GM23338 (cell line): ENCODE measurements around the gene TM7SF2. TPM values are rescaled to one million over a fixed set of nuclear protein-coding genes. Genes with fewer than 3 reads are reported as not detected.

Experiments used
- ATAC-seq: fragments of 200-7000 bp; cut with Tn5 transposase; 3 replicates; pipeline ENCODE4 v1.9.1; 2020
- DNase-seq: peaks from one replicate; pipeline ENCODE4 v3.0.0-alpha.2; 2015; ENCODE audit warnings: low spot score
- H2AFZ ChIP-seq: fragments of 200-600 bp; sonication (generic); 2 replicates; pipeline ENCODE4 v1.8.0; 2016; ENCODE audit warnings: antibody characterized with exemption, mild to moderate bottlenecking, moderate library complexity
- H3F3A ChIP-seq: fragments of 200-600 bp; sonication (generic); replicated peaks from 2 replicates; pipeline ENCODE4 v1.8.0; 2017; ENCODE audit warnings: antibody characterized with exemption, mixed run types, low read depth
- H3K27ac ChIP-seq: fragments of 200-600 bp; sonication (generic); 2 replicates; pipeline ENCODE4 v1.6.1; 2016; ENCODE audit warnings: low read depth
- H3K27me3 ChIP-seq: fragments of 200-600 bp; sonication (generic); 2 replicates; pipeline ENCODE4 v1.8.0; 2016; ENCODE audit warnings: mild to moderate bottlenecking, mixed run types, moderate library complexity; ENCODE audit not compliant: insufficient read depth
- H3K36me3 ChIP-seq: fragments of 200-600 bp; sonication (generic); 2 replicates; pipeline ENCODE4 v1.8.0; 2016; ENCODE audit warnings: mild to moderate bottlenecking; ENCODE audit not compliant: insufficient read depth
- H3K4me1 ChIP-seq: fragments of 200-600 bp; sonication (generic); 2 replicates; pipeline ENCODE4 v1.8.0; 2016; ENCODE audit warnings: mild to moderate bottlenecking, moderate library complexity; ENCODE audit not compliant: insufficient read depth
- H3K4me2 ChIP-seq: fragments of 200-600 bp; sonication (generic); 2 replicates; pipeline ENCODE4 v1.7.1; 2017; ENCODE audit warnings: mixed run types
- H3K4me3 ChIP-seq: fragments of 200-600 bp; sonication (generic); 2 replicates; pipeline ENCODE4 v1.6.1; 2016; ENCODE audit warnings: mixed run types
- H3K79me2 ChIP-seq: fragments of 200-600 bp; sonication (generic); replicated peaks from 2 replicates; pipeline ENCODE4 v1.8.0; 2017; ENCODE audit warnings: mild to moderate bottlenecking; ENCODE audit not compliant: insufficient read depth
- H3K9me2 ChIP-seq: fragments of 200-600 bp; sonication (generic); 2 replicates; pipeline ENCODE4 v1.8.0; 2017; ENCODE audit not compliant: insufficient read depth
- H4K20me1 ChIP-seq: fragments of 200-600 bp; sonication (generic); replicated peaks from 2 replicates; pipeline ENCODE4 v1.8.0; 2017; ENCODE audit warnings: mild to moderate bottlenecking; ENCODE audit not compliant: insufficient read depth
- H3K27ac Mint-ChIP-seq: 2 replicates; pipeline ENCODE4 v1.8.0; 2020; ENCODE audit warnings: inconsistent platforms, mild to moderate bottlenecking, moderate library complexity, mixed read lengths
- H3K27me3 Mint-ChIP-seq: 3 replicates; pipeline ENCODE4 v1.8.0; 2022; ENCODE audit warnings: low read depth, mild to moderate bottlenecking, moderate library complexity, mixed read lengths, inconsistent platforms; ENCODE audit not compliant: insufficient read depth, poor library complexity
- H3K36me3 Mint-ChIP-seq: 3 replicates; pipeline ENCODE4 v1.8.0; 2021; ENCODE audit warnings: low read depth, mild to moderate bottlenecking, inconsistent platforms, moderate library complexity, mixed read lengths
- H3K4me1 Mint-ChIP-seq: 3 replicates; pipeline ENCODE4 v1.8.0; 2020; ENCODE audit warnings: mild to moderate bottlenecking, inconsistent platforms, mixed read lengths
- H3K4me3 Mint-ChIP-seq: 3 replicates; pipeline ENCODE4 v1.8.0; 2021; ENCODE audit warnings: moderate library complexity, mild to moderate bottlenecking, inconsistent platforms, mixed read lengths
- H3K9me3 Mint-ChIP-seq: 3 replicates; pipeline ENCODE4 v1.8.0; 2020; ENCODE audit warnings: moderate library complexity, mild to moderate bottlenecking, inconsistent platforms, mixed read lengths
- EZH2 ChIP-seq: fragments of 200-600 bp; sonication (generic); IDR thresholded peaks from one replicate; pipeline ENCODE4 v1.8.0; 2017; ENCODE audit warnings: antibody characterized with exemption, mild to moderate bottlenecking, low read depth; ENCODE audit not compliant: unreplicated experiment
- EZH2phosphoT487 ChIP-seq: fragments of 200-600 bp; sonication (generic); IDR thresholded peaks from one replicate; pipeline ENCODE4 v1.8.1; 2018; ENCODE audit warnings: antibody characterized with exemption; ENCODE audit not compliant: unreplicated experiment
- NANOG ChIP-seq: IDR thresholded peaks from 2 replicates; pipeline ENCODE4 v1.6.1; 2016; ENCODE audit warnings: antibody characterized with exemption, borderline replicate concordance
- POLR2AphosphoS5 ChIP-seq: IDR thresholded peaks from 2 replicates; pipeline ENCODE4 v1.6.1; 2016; ENCODE audit warnings: antibody characterized with exemption, low read depth
- STAT1 ChIP-seq: IDR thresholded peaks from one replicate; pipeline ENCODE4 v1.6.1; 2016; ENCODE audit warnings: antibody characterized with exemption; ENCODE audit not compliant: unreplicated experiment
- ZNF114 ChIP-seq: fragments of 250-450 bp; sonication (Bioruptor Pico); IDR thresholded peaks from 2 replicates; pipeline ENCODE4 v1.5.0; 2020; ENCODE audit warnings: mild to moderate bottlenecking, moderate library complexity
- polyA plus RNA-seq: library from polyadenylated mRNA; unstranded; fragments of >200 nt; fragmentation: Nextera tagmentation; extraction: Ambion mirVana; gene quantifications from 2 replicates; pipeline ENCODE4 v1.2.1, GENCODE V29; 2016
- total RNA-seq: library from RNA; depleted of rRNA; stranded (reverse); fragments of >200 nt; shearing (Covaris generic); gene quantifications from 2 replicates; pipeline ENCODE4 v1.2.3, GENCODE V29; 2014
- TF ChIP-seq, protein P1 (sequence below): IDR thresholded peaks from one replicate; pipeline ENCODE4 v1.6.1; 2018; ENCODE audit warnings: antibody characterized with exemption; ENCODE audit not compliant: unreplicated experiment

The TM7SF2 gene
- total and polyA plus RNA-seq, 2 experiments from 2014 or later: 43.5 to 82.3 TPM

DNA sequence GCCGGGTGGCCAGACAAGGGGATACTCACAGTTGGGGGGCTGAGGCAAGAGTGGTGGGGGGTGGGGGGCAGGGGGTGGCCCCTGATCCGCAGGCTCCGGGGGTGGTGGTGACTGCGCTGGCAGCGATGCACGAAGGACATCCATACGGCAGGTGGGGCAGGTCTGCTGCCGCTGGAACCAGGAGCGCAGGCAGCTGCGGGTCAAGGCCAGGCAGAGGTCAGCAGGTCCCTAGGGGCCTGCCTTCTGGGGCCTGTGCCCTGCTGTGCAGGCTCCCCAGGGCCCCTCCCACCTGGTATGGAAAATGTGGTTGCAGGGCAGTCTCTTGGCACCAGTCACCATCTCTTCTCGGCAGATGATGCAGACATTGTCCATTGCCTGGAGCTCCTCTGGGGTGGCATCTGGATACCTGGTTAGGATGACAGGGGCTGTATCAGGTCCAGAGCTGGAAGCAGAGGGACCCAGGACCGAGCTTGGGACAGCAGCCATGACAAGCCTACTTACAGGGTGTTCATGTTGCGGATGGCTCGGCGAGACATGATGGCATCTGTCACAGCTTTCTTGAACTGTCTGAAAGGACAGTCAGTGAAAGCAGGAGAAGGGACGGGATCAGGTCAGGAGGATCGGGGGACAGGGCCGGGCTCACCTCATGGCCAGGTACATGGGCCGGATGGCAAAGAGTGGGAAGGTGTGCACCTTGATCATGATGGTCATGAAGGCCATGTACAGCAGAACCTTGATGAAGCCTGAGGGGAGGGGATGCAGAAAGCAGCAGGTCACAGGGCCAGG, 19.2 kb downstream of the TM7SF2 start (continued):
- no peak for TF ChIP-seq NANOG
- TF ChIP-seq EZH2phosphoT487: no peak
- TF ChIP-seq STAT1: no peak
- no peak for TF ChIP-seq POLR2AphosphoS5
- no peak for TF ChIP-seq ZNF114 (CRISPR knock-in tag)
- no peak for TF ChIP-seq EZH2
- TF ChIP-seq, protein P1, sequence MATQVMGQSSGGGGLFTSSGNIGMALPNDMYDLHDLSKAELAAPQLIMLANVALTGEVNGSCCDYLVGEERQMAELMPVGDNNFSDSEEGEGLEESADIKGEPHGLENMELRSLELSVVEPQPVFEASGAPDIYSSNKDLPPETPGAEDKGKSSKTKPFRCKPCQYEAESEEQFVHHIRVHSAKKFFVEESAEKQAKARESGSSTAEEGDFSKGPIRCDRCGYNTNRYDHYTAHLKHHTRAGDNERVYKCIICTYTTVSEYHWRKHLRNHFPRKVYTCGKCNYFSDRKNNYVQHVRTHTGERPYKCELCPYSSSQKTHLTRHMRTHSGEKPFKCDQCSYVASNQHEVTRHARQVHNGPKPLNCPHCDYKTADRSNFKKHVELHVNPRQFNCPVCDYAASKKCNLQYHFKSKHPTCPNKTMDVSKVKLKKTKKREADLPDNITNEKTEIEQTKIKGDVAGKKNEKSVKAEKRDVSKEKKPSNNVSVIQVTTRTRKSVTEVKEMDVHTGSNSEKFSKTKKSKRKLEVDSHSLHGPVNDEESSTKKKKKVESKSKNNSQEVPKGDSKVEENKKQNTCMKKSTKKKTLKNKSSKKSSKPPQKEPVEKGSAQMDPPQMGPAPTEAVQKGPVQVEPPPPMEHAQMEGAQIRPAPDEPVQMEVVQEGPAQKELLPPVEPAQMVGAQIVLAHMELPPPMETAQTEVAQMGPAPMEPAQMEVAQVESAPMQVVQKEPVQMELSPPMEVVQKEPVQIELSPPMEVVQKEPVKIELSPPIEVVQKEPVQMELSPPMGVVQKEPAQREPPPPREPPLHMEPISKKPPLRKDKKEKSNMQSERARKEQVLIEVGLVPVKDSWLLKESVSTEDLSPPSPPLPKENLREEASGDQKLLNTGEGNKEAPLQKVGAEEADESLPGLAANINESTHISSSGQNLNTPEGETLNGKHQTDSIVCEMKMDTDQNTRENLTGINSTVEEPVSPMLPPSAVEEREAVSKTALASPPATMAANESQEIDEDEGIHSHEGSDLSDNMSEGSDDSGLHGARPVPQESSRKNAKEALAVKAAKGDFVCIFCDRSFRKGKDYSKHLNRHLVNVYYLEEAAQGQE: no peak

DNA sequence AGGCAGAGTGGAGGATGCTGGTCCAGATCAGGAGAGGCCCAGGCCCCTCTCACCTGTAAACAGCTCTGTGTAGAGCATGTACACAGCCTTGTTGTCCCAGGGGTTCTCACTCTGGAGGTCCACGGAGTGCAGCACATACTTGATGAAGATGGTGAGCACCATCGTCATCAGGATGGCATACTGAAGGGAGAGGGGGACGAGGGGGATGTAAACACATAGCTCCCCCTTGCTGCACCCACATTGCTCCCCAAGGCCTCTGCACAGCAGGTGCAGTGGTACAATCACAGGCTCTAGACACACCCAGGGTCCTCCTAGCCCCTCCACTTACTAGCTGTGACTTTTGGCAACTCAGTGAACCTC, 19.7 kb downstream of the TM7SF2 start:
- ATAC-seq: no peak
- Histone ChIP-seq H3K4me3 (no peak overlapping the region), H3K27me3 (no peaks in the 10 kb centered on the region), H3K9me2 (no peaks in the 10 kb centered on the region), H4K20me1 (no peaks in the 10 kb centered on the region), H3K4me1 (peaks cover 19% of the 10 kb centered on the region; the same call in 1 of the 2 replicates), H3K79me2 (peaks cover 19% of the 10 kb centered on the region), H2AFZ (no peak overlapping the region), H3K36me3 (peaks cover 6% of the 10 kb centered on the region), H3K27ac (no peak overlapping the region), H3F3A (peaks cover 15% of the 10 kb centered on the region; the same call in 1 of the 2 replicates), H3K4me2 (no peak overlapping the region)
- TF ChIP-seq, protein P1: no peak
- Mint-ChIP-seq H3K4me1 (peaks cover 19% of the 10 kb centered on the region), H3K36me3 (peaks cover 33% of the 10 kb centered on the region), H3K9me3 (no peaks in the 10 kb centered on the region; the same call in 2 of the 3 replicates), H3K27me3 (peaks cover 17% of the 10 kb centered on the region), H3K4me3 (no peak overlapping the region; the same call in 2 of the 3 replicates), H3K27ac (no peak overlapping the region)
- DNase-seq: no peak
